Adrenal gland (tissue), 5 donors: Measurements from ENCODE around the gene ZSCAN25.

ENCODE experiments used
- CTCF ChIP-seq, 6 experiments: fragments of 450-650 bp in 4 of 6; fragments of 200-600 bp in 2 of 6; sonication (generic) in 1 of 6; IDR thresholded peaks; 1 replicate in 5 of 6; 2 replicates in 1 of 6; pipeline versions ENCODE4 v1.5.1 to v1.8.0; 2016 to 2021; ENCODE audit warnings: antibody characterized with exemption in 6 of 6, mild to moderate bottlenecking in 2 of 6, moderate library complexity in 1 of 6
- POLR2A ChIP-seq, 2 donors: fragments of 450-650 bp; IDR thresholded peaks; one replicate each; pipeline ENCODE4 v1.6.1; 2017; ENCODE audit warnings: antibody characterized with exemption in 2 of 2, mild to moderate bottlenecking in 2 of 2, moderate library complexity in 1 of 2
- donor health status: DM: no; HTN: no; CAD: no.

DNA sequence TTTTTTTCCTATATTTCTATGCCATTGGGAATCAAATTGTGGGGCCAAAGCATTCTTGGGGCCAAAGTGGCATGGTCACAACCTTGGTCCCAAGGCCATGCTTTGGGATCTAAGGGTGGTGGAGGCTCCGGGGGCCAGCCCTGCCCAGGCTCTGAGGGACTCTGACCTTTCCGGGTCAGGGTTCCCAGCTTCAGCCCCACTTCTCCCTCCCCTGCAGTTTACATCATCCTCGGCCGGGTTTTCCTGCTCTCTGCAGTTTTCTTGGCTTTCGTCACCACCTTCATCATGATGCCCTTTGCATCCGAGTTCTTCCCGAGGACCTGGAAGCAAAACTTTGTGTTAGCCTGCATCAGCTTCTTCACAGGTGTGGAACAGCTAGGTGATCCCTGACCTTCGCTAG lies 10.2 kb upstream of the ZSCAN25 start:
- no peak for TF ChIP-seq POLR2A (IDR thresholded peaks at IDR 0.05)
- no peak for TF ChIP-seq CTCF (IDR thresholded peaks at IDR 0.05)
